ENCODE data around the gene DACH1.

DACH1 gene

DNA sequence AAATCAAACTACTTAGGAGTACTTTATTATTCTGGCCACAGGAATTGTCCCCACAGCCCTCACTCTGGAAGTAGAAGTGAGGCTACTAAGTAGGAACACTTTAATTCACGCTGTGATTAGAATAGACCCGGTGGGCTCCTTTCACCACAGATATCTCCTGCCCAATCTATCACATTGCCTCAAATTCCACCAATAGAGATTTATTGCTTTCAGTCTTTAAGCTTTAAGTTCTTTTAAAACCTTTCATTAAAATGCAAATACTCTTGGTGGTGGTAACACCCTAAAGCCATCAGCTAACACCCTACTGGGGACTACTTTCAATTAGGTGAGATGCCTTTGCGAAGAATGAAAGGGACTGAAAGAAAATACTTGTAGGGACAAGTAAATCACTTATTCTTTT lies 181.9 kb downstream of the DACH1 start:
- DNase-seq, result no peak

DNA sequence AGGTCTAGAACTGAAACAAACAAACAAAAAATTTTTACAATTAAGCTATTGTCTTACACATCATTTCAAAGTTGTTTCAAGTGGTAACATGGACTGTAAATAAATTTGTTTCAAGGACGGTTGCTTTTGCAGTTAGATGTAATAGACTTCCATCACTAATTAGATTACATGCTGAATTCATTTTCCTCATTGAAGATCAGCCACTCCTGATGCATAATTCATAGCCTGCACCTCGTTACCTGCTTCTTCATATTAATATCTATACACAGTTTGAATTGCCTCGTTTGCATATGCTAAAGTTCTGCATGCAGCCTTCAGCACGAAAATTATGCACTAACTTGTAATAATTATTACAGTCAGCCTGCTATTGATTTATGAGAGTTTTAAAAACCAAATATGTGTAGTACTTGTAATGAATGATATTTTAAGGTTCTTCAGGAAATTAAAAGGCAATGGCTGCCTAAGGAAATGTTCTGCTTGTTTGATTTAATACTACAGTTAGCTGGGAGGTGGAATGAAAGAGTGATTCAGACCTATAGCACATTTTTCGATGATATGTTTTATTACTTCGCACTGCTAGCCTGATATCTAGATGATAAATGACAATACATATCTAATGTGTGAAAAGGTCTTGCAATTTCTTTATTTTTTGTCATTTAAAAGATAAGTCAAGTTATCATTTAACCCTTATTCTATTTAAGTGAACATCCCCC lies 184.9 kb downstream of the DACH1 start:
- no peak for DNase-seq

DNA sequence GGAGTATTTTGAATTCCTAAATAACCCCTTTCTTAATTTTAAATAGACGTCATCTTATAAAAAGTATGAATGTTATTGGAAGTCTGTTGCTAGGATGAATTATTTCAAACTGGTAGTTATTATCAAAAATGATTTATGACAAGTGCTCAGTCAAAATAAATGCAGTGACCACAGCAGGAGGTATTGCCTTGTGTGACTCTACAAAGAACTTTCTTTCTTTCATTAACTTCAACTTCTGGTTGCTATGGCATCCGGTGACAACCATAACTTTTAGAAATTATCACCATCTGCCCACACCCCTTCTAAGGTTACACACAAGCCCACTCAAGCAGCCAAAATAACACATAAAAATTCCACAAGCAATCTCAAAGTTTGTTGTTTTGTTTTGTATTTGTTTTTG lies 189.9 kb downstream of the DACH1 start:
- peak; percentile 56 for DNase-seq

- DNase-seq, result no peak
Measured at GRCh38 chr13:71672512-71672911, 194.5 kb downstream of the DACH1 start.

DNA sequence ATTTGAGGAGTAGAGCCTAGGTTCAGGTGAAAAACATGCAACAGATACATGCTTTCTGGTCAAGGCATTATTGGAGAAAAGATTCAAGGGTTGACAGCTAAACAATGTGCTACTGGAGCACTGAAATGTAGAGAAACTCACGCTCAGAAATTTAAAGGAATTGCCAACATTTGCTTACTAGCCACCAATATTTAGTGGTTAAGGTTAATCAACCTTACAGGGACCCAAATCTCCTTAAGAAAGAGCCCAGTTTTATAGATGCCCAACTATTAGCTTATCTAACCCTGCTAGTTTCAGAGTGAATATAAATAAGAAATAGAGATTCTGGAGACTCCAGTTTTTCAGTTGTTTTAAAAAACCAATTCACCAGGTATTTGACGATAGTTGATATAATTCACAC lies 203.6 kb downstream of the DACH1 start:
- DNase-seq, result no peak

- DNase-seq, result no peak
Measured at GRCh38 chr13:71661921-71662320, 205.1 kb downstream of the DACH1 start.

DNA sequence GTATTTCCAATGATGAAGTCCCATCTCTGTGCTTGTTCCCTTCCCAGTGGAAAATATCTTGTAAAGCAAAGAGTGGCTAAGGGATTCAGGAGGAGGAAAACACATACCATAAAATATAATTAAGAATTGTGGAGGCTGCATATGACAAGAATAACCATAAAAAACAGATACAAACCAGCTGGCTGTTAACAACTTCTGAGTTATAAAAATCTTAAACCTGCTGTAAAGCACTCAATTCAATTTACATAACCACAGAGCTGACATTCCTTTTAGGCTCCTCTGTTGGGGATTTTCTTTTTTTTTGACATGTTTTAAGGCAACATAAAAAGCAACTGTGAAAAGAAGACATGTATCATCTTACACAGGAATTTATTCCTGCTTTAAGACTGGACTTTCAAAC lies 207.6 kb downstream of the DACH1 start:
- DNase-seq, result no peak

DNA sequence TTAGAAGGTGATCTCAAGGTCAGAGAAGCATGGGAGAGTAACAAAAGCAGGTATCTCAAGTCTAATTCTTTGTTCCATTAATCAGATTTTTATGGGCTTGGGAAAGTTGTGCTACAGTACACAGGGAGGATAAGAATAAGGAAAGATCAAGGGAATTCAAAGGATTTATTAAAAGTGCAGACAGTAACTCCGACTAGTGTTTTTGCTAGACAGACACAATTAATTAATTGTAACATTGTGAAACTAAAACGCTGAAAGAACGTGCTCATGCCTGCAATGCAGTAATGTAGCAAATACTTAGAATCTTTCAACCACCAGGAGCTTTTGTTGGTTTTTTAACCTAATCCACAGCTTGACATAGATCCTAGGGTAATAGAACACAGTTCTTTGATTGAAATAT lies 221.5 kb downstream of the DACH1 start:
- DNase-seq, result no peak

DNA sequence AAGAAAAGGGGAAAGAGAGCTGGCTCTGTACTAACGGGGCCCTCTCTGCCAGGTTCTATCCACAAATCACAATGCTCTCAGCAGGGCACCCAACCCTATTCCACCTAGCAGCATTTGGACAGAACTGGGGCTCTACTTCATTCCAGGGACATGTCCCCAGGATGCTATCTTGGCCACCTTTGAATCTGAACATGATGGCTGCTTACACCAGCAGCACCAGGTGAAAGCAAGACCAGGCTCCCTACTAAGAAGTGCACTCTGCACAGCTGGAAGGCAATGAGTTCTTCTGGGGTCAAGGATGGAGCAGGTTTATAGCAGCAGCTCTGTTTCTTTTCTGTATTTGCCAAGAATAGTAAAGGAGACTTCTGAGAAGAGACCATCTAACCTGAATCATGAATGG lies 222.4 kb downstream of the DACH1 start:
- DNase-seq, result no peak

DNA sequence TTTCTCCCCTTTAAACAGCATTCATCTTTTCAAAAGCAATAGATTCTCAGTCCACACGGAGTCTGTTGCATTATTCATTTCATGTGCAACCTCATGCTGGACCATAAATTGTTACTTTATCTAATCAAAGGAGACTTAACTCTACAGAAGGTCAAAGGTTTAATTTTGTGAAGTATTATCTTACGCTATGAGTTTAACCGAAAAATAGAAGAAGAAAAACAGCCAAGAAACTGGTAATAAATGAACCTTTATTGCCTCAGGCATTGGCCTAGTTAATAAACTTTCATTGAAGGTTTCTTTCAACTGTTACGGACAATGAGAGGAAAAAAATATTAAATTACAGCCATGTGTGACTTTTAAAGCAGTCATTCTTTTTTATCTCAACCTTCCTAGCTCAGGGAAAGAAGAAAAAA lies 223.6 kb downstream of the DACH1 start:
- no peak for DNase-seq

- DNase-seq, result no peak
Measured at GRCh38 chr13:71638751-71639150, 228.3 kb downstream of the DACH1 start.

GRCh38 chr13:71634602-71635443 lies 232.2 kb downstream of the DACH1 start:
- no peak for DNase-seq

GRCh38 chr13:71634182-71634581 lies 232.8 kb downstream of the DACH1 start:
- DNase-seq, result no peak

DNA sequence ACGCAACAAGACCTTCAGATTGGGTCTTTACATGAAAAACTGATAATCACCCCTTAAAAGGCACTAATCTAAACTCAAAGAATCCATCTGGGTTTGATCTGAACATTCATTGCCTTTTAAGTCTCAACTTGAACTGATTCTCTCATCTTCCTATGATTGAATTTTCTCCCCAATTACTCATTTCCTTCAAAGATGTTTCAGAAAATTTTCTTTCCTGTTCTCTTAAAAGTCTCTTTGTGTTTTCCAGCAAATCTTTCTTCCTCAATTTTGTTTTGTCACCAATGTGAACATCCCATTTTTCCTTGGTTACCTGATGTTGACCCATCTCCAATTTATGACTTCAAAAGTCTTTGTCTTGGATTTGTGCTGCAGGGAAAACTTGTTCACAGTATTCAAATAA lies 234.3 kb downstream of the DACH1 start:
- no peak for DNase-seq

DNA sequence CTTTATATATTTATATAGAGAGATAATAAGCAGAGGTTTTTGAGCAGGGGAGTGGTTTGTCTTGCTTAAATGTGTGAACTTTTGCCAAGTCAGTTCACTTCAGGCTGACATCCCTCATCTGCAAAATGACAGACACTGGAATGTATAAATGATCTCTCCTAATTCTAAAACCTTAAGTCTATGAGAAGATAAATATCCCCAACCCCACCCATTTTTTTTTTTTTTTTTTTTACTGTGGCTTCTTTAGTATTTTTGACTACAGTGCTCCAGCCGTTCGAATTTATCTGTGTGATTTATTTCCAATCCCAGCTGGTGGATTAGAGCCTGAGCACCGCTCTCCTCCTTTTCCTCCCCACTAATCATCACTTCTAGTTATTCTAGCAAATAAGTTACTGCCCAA lies 234.8 kb downstream of the DACH1 start:
- no peak for DNase-seq

DNA sequence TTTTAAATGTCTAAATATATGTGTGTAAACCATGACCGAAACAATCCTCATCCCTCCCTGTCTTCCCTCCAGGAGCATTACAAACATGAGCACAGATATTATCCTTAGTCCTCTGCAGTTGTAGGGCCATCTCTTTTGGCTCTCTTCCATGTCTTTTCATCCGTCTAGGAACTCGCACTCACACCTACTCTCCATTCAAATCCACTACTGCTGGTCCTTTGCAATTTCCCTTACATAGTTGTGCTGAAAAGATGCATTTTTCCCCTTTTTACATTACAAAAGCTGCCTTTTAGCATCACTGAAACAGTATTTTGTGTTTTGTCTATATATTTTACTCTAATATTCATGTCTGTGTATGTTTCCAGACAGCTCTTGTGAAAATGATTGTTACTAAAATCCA lies 237.8 kb downstream of the DACH1 start:
- DNase-seq, result no peak

DNA sequence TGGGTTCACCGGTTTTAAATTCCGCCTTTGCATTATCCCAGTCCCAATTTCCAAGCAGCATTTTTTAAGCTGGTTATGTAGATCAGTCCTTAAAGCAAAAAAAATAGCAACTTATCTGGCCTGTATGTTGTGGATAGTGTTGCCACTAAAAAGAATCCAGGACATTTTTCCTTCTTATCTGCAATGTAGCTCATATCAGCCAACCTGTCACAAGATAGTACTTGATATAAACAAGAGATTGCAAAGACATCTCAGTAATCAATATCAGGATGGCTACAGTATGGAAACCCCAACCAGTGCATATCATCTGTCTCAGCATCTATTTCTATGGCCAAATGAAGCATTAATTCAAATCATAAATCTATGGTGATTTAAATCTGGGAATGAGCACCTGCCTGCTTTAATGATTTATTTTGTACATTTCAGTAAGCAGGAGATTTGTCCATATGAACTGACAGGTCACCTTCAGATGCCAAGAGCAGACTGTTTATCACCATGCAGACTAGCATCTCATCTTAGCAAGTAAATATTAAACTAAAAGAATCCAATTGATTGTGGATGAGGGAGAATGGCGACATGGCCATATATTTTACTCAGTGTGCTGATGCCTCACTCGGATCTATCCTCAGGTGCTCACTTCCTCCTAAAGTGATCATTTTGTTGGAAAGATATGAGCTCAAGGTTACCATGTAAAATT lies 240.4 kb downstream of the DACH1 start:
- DNase-seq, result no peak

- no peak for DNase-seq
Measured at GRCh38 chr13:71625694-71626093, 241.3 kb downstream of the DACH1 start.

- DNase-seq, result peak; percentile 96
Measured at GRCh38 chr13:71624653-71625600, 242.1 kb downstream of the DACH1 start.

DNA sequence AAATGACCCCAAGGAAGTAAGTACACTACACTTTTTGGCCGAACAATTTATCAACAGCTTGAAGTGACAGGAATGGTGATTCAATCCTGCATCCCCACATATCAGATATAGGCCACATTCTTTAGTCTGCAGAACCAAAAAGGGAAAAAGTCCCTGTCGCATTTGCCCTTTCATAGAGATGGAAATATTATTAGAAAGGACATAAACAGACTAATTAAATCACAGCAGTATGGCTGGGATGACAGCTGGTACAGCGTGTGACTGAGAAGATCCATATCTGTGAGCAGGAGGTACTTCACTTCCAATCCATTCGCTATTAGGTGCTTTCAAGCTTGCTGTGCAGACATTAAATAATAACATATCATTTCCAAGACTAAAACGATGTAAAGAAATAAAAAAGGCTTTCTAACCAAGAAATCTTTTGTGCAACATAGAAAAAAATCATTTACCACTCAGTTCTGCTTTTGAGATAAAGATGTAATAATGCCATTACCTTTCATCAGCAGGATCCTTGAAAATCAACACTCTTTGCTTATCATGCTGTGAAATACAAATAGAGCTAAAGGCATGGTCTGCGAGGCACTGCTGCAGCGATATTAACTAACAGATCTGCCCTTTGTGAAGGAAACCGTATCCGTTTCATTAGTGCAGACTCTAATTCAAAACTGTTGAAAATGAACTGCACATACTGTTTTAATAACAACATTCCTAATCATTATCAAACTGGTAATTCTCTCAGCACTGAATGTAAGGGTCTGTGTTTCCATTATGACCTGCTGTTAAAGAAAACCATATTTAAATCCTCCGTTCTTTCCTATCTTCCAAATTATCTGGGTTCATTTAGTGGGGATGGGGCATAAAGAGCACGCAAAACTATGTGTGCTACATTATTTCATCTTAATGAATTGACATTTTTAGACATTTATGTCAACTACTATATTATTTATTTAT lies 245.6 kb downstream of the DACH1 start:
- DNase-seq, result peak; percentile 71

- no peak for DNase-seq
Measured at GRCh38 chr13:71619096-71619495, 247.9 kb downstream of the DACH1 start.
